NCI-H2196 treated with DMSO at 0.1 percent for 48 hours (cell line): ENCODE measurements around the gene ANOS1.

Source experiments
- DNase-seq: peaks from one replicate; lab custom pipeline; 2025; ENCODE audit not compliant: unreplicated experiment; lab: John Stamatoyannopoulos, UW

ANOS1 gene

DNA sequence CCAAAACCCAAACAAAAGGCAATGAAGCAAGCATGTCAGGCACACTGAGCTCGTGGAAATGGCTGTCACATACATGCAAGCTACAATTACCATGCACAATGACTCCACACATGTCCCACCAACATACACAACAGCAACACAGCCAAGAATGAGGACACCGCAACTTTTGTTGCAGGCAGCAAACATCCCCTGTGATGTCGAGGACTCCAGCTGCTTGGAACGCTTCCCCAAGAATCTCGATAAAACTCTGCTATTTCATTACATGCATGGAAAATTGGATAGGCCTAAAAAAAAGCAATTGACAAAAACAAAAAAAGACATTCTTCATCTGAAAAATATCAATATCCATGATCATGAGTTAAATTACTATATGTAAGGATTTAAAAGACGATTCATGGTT lies 11.8 kb downstream of the ANOS1 start:
- DNase-seq: no peak

DNA sequence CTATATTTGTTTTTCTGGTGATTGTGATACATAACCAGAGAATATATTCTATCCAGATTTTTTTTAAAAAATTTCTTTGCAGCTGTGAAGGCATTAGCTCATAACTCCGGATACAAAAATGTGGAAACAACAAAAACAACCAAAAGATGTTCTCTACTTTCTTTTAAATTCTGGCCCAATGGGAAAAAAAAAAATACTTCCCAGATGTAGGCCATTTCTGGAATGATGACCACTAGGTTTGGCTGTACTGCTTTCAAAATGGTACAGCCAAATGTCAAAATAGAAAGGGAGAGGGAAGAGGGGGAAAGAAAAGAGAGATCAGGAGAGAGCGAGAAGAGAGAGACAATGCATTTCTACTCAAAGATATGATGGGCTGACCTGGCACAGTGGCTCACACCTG lies 14.6 kb downstream of the ANOS1 start:
- no peak for DNase-seq

DNA sequence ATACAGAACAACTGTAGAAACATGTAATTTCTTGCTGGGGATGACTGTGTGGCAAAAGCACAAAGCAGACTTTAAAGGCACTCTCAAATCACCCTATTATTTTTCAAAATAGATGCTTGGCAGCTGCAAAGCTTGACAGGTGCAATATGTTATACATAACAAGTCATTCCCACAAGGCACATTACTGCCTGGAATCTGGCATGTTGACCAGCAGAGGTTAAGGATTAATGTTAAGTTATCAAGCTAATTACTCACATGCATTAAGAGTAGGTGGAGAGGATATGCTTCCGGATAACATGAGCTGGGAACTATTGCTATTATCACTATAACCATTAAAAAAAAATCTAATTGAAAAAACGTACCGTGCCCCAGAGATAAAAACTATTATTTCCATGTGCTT lies 17.8 kb downstream of the ANOS1 start:
- DNase-seq: no peak

DNA sequence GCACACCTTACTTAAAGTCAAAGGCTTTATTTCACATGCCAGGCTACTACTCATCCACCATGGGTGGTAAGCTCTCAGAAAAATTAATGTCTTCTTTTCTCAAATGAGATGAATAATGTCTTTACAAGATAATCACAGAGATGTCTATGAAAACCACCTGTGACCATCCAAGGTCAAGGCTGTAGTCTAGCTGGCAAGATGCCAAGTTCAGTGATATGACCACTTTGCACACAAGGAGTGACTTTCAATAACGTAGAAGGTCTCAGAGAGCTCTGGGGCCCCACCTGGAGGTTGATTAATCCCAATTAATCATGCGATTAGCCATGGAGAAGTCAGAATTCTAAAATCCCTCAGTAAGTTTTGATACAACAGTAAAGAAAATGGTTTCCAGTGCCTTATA lies 20.5 kb downstream of the ANOS1 start:
- DNase-seq: no peak

DNA sequence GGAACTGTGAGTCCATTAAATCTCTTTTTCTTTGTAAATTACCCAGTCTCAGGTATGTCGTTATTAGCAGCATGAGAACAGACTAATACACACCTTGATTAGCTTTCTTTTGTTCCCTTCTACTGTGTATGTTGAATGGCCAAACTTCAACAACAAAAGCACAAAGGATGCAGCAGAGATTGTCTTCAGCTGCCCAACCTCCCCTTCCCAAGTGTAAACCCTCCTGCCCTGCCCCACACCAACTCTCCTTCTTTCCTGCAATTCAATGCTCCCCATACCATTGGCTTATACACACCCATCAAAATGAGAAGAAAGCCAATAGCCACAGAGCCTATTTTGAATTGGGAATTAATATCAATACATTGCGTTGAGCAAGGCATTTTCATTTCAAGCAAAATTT lies 27.8 kb downstream of the ANOS1 start:
- no peak for DNase-seq

DNA sequence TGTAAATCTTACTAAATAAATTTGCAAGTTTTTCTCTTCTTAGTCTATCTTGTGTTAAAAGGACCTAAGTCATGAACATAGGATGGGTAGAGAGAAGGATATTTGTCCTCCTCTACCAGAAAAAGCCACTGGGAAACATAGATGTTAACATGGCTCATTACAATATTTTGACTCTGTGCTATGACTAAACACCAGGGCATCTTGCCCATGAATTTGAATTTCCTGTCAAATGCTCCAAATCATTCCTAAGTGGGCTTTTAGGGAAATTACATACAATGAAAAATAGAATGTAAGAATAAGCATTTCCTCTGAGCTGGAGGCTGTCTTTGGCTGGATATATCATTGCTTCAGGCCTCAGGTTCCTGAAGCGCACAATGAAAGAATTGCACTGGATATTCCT lies 39.1 kb downstream of the ANOS1 start:
- no peak for DNase-seq

DNA sequence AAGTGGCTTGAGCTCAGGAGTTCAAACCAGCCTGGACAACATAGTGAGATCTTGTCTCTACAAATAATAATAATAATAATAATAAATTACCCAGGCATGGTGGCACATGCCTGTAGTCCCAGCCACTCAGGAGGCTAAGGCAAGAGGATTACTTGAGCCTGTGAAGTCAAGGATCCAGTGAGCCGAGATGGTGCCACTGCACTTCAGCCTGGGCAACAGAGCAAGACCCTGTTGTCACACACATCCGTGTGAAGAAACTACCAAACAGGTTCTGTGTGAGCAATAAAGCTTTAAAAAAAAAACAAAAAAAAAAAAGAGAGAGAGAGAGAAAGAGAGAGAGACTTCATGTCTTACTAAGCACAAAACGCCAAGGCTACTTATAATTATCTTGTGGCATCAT lies 42.5 kb downstream of the ANOS1 start:
- DNase-seq: no peak

DNA sequence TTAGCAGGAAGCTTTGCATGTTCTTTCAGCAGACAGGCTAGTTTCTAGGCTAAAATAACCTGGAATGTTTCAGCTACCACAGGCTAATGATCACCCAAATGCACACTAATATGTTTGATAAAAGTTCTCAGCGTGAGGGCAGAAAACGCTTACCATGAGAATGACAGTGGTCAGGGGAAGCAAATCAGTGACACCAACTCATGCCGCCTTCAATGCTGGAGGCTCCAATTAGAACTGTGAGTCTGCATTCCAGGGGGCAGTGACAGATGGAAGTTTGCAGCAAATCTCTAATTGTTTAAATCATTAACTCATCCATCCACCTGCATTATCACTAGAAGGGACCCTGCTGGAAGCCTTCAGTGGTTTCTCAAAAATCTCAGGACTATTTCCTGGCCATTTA lies 43.2 kb downstream of the ANOS1 start:
- no peak for DNase-seq

DNA sequence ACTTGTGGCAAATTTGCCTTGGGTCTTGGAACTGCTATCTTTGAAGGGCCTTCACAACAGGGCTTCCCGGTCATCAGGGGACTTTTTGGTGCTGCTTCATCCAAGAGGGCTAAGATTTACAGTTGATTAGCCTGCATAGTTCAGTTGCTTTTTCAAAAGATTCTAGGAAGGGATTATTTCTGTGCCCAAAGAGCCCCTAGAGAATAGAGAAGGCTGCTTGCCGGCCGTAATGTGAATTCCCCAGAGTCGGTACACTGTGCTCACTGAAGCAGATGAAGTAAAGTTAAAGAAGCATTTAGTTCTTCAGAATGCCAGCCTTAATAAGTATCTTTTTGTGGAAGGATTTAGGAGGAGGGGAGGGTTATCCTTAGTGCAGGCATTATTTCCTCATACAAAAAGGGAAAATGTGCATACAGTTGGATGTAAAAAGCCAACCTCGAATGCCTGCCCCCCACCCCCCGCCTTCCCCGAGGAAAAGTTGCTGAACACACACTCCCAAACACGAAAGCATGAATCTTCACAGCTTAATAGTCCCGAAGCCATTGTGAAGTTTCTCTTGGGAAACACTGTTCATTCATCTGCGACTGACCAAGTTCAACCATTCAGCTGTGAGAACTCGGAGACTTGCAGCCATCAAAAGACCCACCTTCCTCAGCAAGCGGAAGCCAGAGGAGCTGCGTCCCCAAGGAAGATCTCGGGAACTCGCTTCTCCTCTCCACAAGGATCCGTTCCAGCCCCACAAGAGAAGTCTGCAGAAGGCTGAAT lies 47.6 kb downstream of the ANOS1 start:
- no peak for DNase-seq

DNA sequence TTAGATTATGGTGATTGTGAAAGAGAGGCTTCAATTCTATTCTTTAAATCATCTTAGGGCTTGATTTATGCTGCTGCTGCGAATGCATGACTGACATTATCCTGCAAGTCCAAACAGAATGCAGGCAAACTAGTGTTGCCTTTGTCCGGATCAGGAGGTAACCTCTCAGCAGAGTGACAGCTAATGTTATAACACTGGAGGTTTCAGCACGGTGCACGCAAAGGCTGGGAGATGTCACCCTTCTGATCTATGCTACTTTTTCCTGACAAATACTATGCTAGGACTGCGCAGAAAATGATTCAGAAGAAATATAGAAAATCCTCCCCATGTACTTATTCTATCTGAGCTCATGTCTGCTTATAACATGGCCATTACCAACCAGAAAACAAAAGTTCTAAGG lies 48.2 kb downstream of the ANOS1 start:
- DNase-seq: no peak

DNA sequence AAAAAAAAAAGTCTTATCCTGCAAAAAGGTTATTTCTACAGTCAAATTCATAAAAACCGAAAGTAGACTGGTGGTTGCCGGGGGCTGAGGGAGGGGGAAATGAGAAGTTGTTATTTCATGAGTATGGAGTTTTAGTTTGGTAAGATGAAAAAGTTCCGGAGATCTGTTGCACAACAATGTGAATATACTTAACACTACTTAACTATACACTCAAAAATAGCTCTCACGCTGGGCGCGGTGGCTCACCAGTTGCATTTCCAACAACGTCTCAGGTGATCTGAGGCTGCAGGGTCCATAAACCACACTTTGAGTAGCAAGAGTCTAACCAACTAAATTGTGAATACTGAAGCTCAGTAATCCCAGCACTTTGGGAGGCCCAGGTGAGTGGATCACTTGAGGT lies 52.4 kb downstream of the ANOS1 start:
- DNase-seq: no peak

DNA sequence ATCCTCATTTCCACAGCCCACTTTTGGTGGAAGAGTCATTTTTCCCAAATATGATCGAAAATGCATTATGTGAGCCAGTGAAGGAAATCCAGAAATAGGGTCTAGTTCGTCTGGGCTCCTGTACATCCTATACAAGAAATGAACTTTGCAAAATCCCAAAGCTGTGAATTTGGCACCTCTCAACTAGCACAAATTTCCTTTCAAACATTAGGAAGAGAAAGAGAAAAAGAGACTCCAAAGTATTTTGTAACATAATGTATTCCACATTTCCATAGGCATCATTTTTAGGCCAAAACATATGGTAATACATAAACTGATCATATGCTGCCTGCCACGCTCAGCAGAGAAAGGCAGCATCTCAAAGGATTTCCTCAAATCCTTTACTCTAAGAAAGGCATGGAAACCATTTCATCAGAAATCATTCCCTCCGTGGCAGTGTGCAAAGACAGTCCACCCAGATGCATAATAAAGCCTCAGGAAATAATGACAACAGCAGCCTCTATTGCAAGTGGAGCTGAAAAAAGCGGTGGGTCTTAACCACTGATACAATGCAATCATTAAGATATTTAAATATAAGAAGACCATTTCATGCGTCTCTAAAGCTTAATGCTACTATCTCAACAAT lies 56.8 kb downstream of the ANOS1 start:
- no peak for DNase-seq

DNA sequence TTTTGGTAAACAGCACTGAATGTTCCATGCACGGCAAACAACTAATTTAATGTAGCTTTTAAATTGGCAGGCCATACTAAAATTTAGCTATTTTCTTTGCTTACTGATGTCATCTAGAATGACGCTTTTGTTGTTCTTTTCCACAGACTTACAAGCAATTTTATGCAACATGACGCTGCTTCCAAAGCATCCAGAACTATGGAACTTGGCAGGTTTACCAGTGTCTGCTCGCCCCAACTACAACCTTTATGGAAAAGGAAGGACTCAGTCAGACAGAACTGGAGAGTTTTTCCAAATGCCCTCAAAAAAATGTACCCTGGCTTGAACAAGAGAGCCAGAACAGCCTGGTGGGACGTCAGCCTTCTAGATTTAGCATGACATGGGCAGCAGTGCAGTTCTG lies 58.7 kb downstream of the ANOS1 start:
- DNase-seq: no peak

DNA sequence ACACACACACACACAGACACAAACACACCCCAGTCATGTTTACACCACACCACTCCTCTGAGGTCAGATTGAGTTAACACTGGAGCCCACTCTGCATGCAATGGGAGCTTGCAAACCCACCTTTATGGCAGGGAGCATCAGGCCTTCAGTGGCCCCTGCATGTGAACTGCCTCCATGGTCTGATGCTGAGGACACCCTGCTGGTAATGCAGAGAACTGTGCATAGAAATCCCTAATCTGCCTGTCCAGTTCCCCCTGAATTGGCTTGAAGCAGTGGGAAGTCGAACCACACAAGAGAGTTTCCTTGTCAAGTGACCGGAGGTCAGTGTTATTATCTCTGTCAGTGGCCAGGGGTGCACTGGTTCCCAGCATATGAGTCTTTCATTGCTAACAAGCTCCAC lies 59.8 kb downstream of the ANOS1 start:
- no peak for DNase-seq

DNA sequence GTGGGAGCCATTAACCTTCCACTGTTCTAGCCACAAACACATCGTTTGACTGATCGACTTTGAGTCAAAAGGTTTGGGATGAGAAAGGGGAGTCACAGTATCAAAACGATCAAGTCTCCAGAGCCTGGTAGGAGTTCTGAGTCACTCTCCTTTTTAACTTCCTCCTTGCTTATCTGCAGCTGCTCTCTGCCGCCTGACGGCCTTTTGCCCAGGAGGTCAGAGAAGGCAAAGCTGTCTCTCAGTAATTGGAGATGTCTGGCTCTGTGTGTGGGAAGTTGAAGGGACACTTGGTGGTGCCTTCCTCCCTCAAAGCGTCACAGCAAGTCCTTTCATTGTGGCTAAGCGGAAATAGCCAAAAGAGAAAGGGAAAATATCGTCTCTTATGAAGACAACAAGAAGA lies 63.1 kb downstream of the ANOS1 start:
- peak; percentile 16 for DNase-seq

DNA sequence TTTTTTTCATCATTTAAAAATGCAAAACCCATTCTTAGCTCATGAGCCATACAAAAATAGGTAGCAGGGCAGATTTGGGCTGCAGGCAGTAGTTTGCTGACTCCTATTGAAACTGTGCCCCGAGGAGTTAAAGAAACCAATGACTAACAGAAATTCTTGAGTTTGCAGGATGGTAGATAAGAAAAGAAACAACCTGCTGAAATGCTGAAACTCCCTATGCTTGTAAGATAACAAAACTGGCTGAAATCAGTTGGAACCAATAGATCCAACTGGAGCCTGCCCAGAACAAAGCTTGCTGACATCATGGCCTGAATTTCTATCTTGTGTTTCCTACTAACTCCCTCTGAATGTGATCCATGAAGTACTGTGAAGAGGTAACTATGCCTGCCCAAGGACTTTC lies 68.6 kb downstream of the ANOS1 start:
- no peak for DNase-seq

DNA sequence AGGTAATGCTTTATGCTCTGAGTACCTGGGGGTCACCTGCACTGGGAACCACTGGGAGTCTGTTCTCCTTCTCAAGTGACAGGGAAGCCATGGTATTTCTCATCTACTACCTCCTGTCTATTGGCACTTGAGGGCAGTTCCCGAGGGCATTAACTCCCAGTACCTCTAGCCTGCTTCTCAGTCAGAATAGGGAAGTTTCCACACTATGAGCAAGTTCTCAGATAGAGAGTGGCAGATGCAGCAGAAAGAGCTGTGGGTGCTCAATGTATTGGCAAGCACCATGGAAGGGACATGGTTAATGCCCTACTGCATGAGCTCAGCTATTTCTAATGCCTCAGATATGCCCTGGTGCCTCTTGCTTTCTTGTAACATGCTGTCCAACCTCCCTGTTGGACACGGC lies 74.1 kb downstream of the ANOS1 start:
- DNase-seq: no peak

DNA sequence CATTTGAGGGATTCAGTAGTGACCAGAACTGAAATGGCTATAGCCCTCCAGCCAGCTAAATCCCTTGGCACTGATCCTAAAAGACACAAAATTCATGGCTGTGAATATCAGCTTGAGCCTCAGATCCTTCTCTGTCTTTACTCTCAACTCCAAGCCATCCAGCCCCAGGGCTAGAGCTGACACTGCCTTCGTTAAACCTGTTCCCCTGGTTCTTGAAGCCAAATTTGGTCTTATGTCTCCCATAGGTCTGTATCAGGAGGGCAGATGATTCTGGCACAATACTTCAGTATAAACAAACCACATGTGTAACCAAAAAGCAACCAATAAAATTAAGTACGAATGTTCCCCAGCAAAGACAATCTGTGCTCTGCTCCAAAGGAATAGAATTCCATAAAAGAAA lies 78.0 kb downstream of the ANOS1 start:
- DNase-seq: no peak

DNA sequence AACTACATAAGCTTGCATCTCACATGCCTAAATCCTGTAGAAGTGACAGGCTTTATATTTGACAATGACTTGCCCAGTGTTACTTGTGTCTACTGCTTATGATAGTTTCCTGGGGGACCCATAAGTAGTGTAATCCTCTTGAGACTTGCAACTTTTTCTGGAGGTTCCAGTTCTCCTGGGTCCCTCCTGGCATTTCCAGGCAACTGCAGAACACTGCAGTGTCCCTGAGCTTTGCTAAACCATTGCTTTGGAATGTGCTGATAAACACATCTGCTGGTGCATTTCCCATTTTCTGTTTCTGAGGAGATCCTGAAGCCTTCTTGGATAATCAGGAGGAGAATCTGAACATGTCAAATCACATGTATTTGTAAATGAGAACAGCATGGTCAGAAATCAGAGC lies 82.0 kb downstream of the ANOS1 start:
- no peak for DNase-seq

DNA sequence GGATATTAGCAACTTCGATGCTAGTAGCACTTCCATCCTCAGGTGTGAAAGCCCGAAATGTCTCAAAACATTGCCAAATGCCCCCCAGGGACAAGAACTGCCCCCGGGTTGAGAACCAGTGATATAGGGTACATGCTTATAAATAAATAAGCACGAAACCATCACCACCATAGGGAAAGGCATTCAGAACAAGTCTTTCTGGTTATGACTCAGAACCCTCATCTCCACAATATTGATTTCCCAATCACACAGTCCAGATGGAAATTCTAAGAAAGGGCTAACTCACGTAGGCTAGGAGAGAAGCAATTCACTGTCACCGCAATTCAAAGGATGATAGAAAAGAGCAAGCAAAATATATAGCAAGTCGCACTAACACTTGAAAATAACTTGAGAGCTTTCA lies 84.8 kb downstream of the ANOS1 start:
- DNase-seq: no peak

DNA sequence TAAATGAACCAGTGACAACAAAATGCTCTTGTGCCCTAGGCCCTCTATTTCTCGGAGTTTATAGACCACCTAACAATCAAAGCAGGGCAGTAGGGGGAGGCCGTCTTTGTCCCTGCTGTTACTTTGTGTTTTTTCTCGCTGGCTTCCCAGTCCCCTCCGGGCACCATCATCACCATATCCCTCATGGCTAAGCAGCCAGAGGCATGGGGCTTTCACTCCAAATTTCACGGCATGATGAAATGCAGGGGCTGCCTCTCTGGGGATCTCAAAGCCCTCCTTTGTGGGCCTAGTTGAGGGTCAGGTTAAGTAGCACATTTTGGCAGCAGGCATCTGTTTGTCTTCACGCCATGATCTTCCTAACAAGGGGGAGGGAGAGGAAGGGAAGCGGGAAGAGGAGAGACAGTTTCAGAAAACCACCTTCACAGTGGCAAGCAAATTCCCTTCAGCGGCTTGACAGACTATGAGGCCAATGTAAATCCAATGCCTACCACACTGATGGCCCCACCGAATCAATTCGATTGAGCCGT lies 91.9 kb downstream of the ANOS1 start:
- no peak for DNase-seq

DNA sequence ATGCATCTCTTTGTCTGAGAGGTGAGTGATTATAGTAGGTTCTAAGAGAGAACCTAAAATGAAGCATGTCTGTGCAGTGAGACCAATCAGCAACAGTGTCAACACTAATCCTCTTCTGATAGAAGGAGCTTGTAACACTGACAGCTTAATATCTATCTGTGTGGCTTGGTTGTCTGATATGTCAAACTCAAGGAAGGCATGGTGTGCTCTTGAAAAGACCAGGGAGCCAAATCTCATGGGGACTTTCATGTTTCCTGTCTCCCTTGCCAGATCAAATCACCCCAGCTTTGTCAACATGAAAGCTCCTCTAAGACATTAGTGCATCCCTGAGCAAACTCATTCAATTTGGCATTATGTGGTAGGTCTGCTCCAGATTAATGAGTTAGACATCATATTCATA lies 95.4 kb downstream of the ANOS1 start:
- DNase-seq: no peak

DNA sequence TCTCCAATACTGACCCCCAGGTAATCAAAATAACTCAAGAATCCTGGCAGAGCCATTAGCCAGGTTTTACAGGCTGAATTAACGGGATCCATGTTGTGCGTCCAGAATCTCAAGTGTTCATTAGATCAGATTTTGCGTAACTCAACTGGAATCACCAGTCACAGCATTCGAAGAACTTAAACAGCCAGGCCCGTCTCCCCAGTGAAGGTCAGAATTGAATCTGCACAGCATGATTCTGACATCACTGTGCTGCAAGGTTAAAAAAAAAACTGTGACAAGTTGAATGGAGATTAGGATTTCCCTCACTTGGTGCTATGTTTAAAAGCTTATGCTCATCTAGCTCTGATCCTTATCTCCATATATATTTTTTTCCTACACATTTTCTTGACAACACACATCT lies 96.1 kb downstream of the ANOS1 start:
- no peak for DNase-seq
